Mucosa of descending colon (tissue), 3 donors: Measurements from ENCODE around the gene CCNYL1. TPM values are rescaled to one million over a fixed set of nuclear protein-coding genes. Genes with fewer than 3 reads are reported as not detected.

Source experiments
- ATAC-seq: fragments of 200-7000 bp; cut with Tn5 transposase; one replicate; pipeline ENCODE4 v1.9.1; 2020; ENCODE audit warnings: mild to moderate bottlenecking, moderate library complexity
- DNase-seq, 3 donors: peaks; one replicate each; pipeline ENCODE4 v3.0.0-alpha.2; 2020
- H3K36me3 ChIP-seq: fragments of 200-600 bp; one replicate; pipeline ENCODE4 v1.8.0; 2021; ENCODE audit warnings: low read depth, mild to moderate bottlenecking
- H3K4me1 ChIP-seq: fragments of 200-600 bp; one replicate; pipeline ENCODE4 v1.8.0; 2021; ENCODE audit warnings: low read depth, mild to moderate bottlenecking
- H3K4me3 ChIP-seq: fragments of 200-600 bp; one replicate; pipeline ENCODE4 v1.8.0; 2021; ENCODE audit warnings: mild to moderate bottlenecking
- H3K9me3 ChIP-seq: fragments of 200-600 bp; one replicate; pipeline ENCODE4 v1.8.0; 2021; ENCODE audit warnings: mild to moderate bottlenecking
- CTCF ChIP-seq: fragments of 200-600 bp; IDR thresholded peaks from one replicate; pipeline ENCODE4 v1.8.0; 2022; ENCODE audit warnings: antibody characterized with exemption, mild to moderate bottlenecking
- intact Hi-C, 2 donors: fragments of 100-400 bp; cut with DNase I in 1 of 2; cut with micrococcal nuclease in 1 of 2; formaldehyde crosslinking; loops; one replicate each; pipeline versions ENCODE4 v1.11.0 to v1.11.1; 2022; cut with DNase I, micrococcal nuclease
- long read RNA-seq, 2 donors: library from polyadenylated mRNA; unstranded; transcript quantifications; one replicate each; pipeline ENCODE4 v2.0.0, GENCODE V29; 2019 to 2021
- total RNA-seq, 3 donors: library from RNA; stranded (reverse); fragmentation: NEBNext Ultra II Directional in 2 of 3; extraction: Animal tissue kit (Norgen Biotek cat#: 25700) in 2 of 3; gene quantifications; one replicate each; pipeline versions ENCODE4 v1.2.1 to v1.2.4, GENCODE V29; 2021 to 2023
- donor health status: DM: no; HTN: no; CAD: no; lungs with moderate emphysema.
- donor health status: DM: no; HTN: no; CAD: no.
- donor health status: DM: no; HTN: yes; CAD: no.

CCNYL1 gene
- 10 to 100 TPM; 27.8 to 53.9 (median 32.0) TPM for total RNA-seq
- long read RNA-seq, donor 1, partial matches to known transcripts: 5 of 20 reads
- long read RNA-seq, donor 1, other reads (novel, unspliced or antisense): 12 of 20 reads
- long read RNA-seq, donor 2, partial matches to known transcripts: 2 of 7 reads
- long read RNA-seq, donor 2, other reads (novel, unspliced or antisense): 4 of 7 reads

- no peak for TF ChIP-seq CTCF
- H3K9me3 ChIP-seq: no peaks in the 10 kb centered on the region
- no peaks in the 10 kb centered on the region for H3K36me3 ChIP-seq
- peak within 1 kb of the TSS; percentile 60 for H3K4me3 ChIP-seq
- DNase-seq (peak; percentile 98 to 100 (median 99)), ATAC-seq (peak; percentile 95)
- H3K4me1 ChIP-seq: peaks cover 13% of the 10 kb centered on the region
- intact Hi-C loops: no loop called here
Measured at GRCh38 chr2:207710814-207711740, at the start of gene CCNYL1. CCNYL1 (plus strand) TSS chr2:207711640; CDS start chr2:207711897, 257 bp downstream.

- intact Hi-C loops: no loop called here
- no peak overlapping the region for H3K4me3 ChIP-seq
- no peaks in the 10 kb centered on the region for H3K9me3 ChIP-seq
- TF ChIP-seq CTCF: no peak
- H3K4me1 ChIP-seq: no peaks in the 10 kb centered on the region
- peak in 1 of 3 donors; percentile 20 for DNase-seq
- no peaks in the 10 kb centered on the region for H3K36me3 ChIP-seq
- peak; percentile 67 for ATAC-seq
Measured at GRCh38 chr2:207662203-207662602, 49.2 kb upstream of the CCNYL1 start.

GRCh38 chr2:207663870-207664545 is 47.4 kb upstream of the CCNYL1 start:
- no peak for DNase-seq
- H3K4me1 ChIP-seq: no peaks in the 10 kb centered on the region
- intact Hi-C loops: no loop called here
- no peaks in the 10 kb centered on the region for H3K36me3 ChIP-seq
- no peak for ATAC-seq
- H3K4me3 ChIP-seq: no peak overlapping the region
- TF ChIP-seq CTCF: no peak
- no peaks in the 10 kb centered on the region for H3K9me3 ChIP-seq

- no peaks in the 10 kb centered on the region for H3K4me1 ChIP-seq
- H3K9me3 ChIP-seq: no peaks in the 10 kb centered on the region
- no peak overlapping the region for H3K4me3 ChIP-seq
- DNase-seq (no peak), ATAC-seq (no peak)
- TF ChIP-seq CTCF: no peak
- intact Hi-C loops: no loop called here
- no peaks in the 10 kb centered on the region for H3K36me3 ChIP-seq
Measured at GRCh38 chr2:207670887-207671286, 40.6 kb upstream of the CCNYL1 start.

GRCh38 chr2:207673431-207673830 is 38.0 kb upstream of the CCNYL1 start:
- Histone ChIP-seq H3K4me3 (no peak overlapping the region), H3K36me3 (no peaks in the 10 kb centered on the region), H3K4me1 (no peaks in the 10 kb centered on the region), H3K9me3 (no peaks in the 10 kb centered on the region)
- TF ChIP-seq CTCF: no peak
- ATAC-seq: no peak
- no peak for DNase-seq
- intact Hi-C loops: no loop called here
